Measurements from ENCODE around the gene MPP3.

The MPP3 gene

DNA sequence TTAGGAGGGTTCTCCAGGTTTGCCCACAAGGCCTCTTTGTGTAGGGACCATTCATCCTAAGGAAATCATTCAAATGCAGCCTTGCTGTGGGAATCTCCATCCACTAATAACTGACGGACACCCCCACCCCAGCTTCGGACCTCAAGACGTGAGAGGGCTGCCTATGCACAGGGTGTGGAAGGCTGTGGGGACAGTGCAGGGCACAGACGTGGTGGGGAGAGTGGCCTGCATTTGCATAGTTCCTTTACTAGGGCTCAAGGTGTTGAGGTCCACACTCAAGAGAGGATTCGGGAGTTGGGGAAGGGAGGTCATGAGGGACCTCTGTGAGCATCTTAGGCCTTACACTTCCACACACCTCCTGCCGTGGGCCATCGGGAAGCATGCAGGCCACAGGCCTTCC, 64.0 kb downstream of the MPP3 start:
- Histone ChIP-seq H3K36me3 (replicated peaks; ENCODE audit: low read depth, low read length) (peaks cover 13% of the 10 kb centered on the region), H4K20me1 (ENCODE audit: insufficient read depth, low read length) (no peaks in the 10 kb centered on the region), H3K4me3 (ENCODE audit: low read length) (no peak overlapping the region), H2AFZ (ENCODE audit: low read depth, low read length) (no peak overlapping the region), H3K9ac (ENCODE audit: low read length) (no peak overlapping the region), H3K9me3 (ENCODE audit: insufficient read depth, low read length) (no peaks in the 10 kb centered on the region), H3K27ac (ENCODE audit: low read length) (no peak overlapping the region), H3K4me2 (ENCODE audit: low read length) (peak overlapping the region; percentile 53; the same call in 1 of the 2 replicates), H3K4me1 (ENCODE audit: low read length) (peaks cover 18% of the 10 kb centered on the region), H3K27me3 (ENCODE audit: low read depth, low read length) (no peaks in the 10 kb centered on the region), H3K79me2 (ENCODE audit: low read length) (no peaks in the 10 kb centered on the region)
- TF ChIP-seq EZH2phosphoT487 (IDR thresholded peaks at IDR 0.05; ENCODE audit: low read depth) (no peak), CTCF (IDR thresholded peaks at IDR 0.05; ENCODE audit: low read depth, low read length) (no peak)

DNA sequence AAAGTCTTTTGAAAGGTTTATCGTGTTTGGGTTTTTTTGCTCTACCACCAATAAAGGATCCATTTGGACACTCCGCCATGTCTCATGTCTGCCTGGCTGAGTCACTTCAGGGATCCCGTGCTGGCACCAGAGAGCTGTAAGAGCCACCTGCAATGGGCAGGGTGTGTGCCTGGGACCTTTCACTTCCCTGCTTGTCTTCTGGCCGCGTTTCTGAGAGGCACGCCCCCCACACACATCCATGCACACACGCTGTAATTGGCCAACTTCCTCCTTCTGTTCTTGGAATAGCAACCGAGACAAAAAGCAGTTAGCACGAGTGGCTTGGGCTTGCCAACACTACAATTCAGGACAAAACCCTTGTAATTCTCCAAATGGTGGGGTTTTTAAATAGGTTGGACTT, 64.6 kb downstream of the MPP3 start:
- no peak overlapping the region for H3K9ac ChIP-seq (ENCODE audit: low read length)
- peaks cover 13% of the 10 kb centered on the region for H3K36me3 ChIP-seq (replicated peaks; ENCODE audit: low read depth, low read length)
- no peaks in the 10 kb centered on the region for H3K9me3 ChIP-seq (ENCODE audit: insufficient read depth, low read length)
- H3K4me1 ChIP-seq (ENCODE audit: low read length): peaks cover 18% of the 10 kb centered on the region
- no peak overlapping the region for H2AFZ ChIP-seq (ENCODE audit: low read depth, low read length)
- no peaks in the 10 kb centered on the region for H3K79me2 ChIP-seq (ENCODE audit: low read length)
- peak overlapping the region; percentile 53 for H3K4me2 ChIP-seq (ENCODE audit: low read length)
- no peak overlapping the region for H3K4me3 ChIP-seq (ENCODE audit: low read length)
- H3K27ac ChIP-seq (ENCODE audit: low read length): no peak overlapping the region
- H4K20me1 ChIP-seq (ENCODE audit: insufficient read depth, low read length): no peaks in the 10 kb centered on the region
- no peaks in the 10 kb centered on the region for H3K27me3 ChIP-seq (ENCODE audit: low read depth, low read length)
- TF ChIP-seq CTCF (IDR thresholded peaks at IDR 0.05; ENCODE audit: low read depth, low read length) (no peak), EZH2phosphoT487 (IDR thresholded peaks at IDR 0.05; ENCODE audit: low read depth) (no peak)

GRCh38 chr17:43767713-43768059, 65.3 kb downstream of the MPP3 start:
- H3K36me3 ChIP-seq (replicated peaks; ENCODE audit: low read depth, low read length): peaks cover 12% of the 10 kb centered on the region
- H3K27me3 ChIP-seq (ENCODE audit: low read depth, low read length): no peaks in the 10 kb centered on the region
- H4K20me1 ChIP-seq (ENCODE audit: insufficient read depth, low read length): no peaks in the 10 kb centered on the region
- no peak overlapping the region for H3K9ac ChIP-seq (ENCODE audit: low read length)
- TF ChIP-seq CTCF (IDR thresholded peaks at IDR 0.05; ENCODE audit: low read depth, low read length): no peak
- no peak for TF ChIP-seq EZH2phosphoT487 (IDR thresholded peaks at IDR 0.05; ENCODE audit: low read depth)
- no peak overlapping the region for H3K4me3 ChIP-seq (ENCODE audit: low read length)
- no peak overlapping the region for H3K4me2 ChIP-seq (ENCODE audit: low read length)
- H3K79me2 ChIP-seq (ENCODE audit: low read length): no peaks in the 10 kb centered on the region
- peaks cover 18% of the 10 kb centered on the region for H3K4me1 ChIP-seq (ENCODE audit: low read length)
- no peak overlapping the region for H3K27ac ChIP-seq (ENCODE audit: low read length)
- H3K9me3 ChIP-seq (ENCODE audit: insufficient read depth, low read length): no peaks in the 10 kb centered on the region
- H2AFZ ChIP-seq (ENCODE audit: low read depth, low read length): no peak overlapping the region

- Histone ChIP-seq H3K79me2 (ENCODE audit: low read length) (no peaks in the 10 kb centered on the region), H3K36me3 (replicated peaks; ENCODE audit: low read depth, low read length) (peaks cover 7% of the 10 kb centered on the region), H3K27ac (ENCODE audit: low read length) (no peak overlapping the region), H3K4me1 (ENCODE audit: low read length) (peaks cover 18% of the 10 kb centered on the region), H3K27me3 (ENCODE audit: low read depth, low read length) (no peaks in the 10 kb centered on the region), H3K9me3 (ENCODE audit: insufficient read depth, low read length) (no peaks in the 10 kb centered on the region), H3K4me3 (ENCODE audit: low read length) (no peak overlapping the region), H3K4me2 (ENCODE audit: low read length) (no peak overlapping the region), H4K20me1 (ENCODE audit: insufficient read depth, low read length) (no peaks in the 10 kb centered on the region), H3K9ac (ENCODE audit: low read length) (no peak overlapping the region), H2AFZ (ENCODE audit: low read depth, low read length) (no peak overlapping the region)
- TF ChIP-seq EZH2phosphoT487 (IDR thresholded peaks at IDR 0.05; ENCODE audit: low read depth) (no peak), CTCF (IDR thresholded peaks at IDR 0.05; ENCODE audit: low read depth, low read length) (no peak)
These were observed 65.8 kb downstream of the MPP3 start for GRCh38 chr17:43767053-43767712.
